ENCODE measurements around the gene UNK.
"Not testable (repeated sequence)": the region's sequence is repeated elsewhere in the genome, so short reads cannot be mapped to it uniquely, and the experiment has no call there.

The UNK gene

GRCh38 chr17:75754378-75755204 is 30.0 kb upstream of the UNK start:
- DNase-seq, result no peak

GRCh38 chr17:75755205-75755901 is 29.3 kb upstream of the UNK start:
- no peak for DNase-seq

DNA sequence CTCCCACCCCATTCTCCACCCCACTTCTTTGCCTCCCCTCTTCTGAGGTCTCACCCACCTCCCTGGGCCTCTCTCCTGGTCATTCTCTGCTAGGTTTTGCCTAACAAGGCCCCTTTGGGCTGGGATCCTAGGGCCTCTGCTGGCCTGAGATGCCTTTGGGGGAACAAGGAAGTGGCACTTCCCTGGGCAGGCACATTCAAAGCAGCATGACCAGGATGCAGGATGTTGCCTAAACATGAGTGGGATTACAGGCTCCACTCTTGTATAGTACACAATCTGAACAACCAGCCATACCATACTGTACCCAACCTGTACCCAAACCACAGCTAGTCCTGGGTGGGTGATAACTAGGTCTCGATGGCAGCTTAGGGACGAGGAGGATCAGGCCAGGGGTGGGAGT is 28.6 kb upstream of the UNK start:
- DNase-seq, result no peak

- DNase-seq, result no peak
Observed at GRCh38 chr17:75756451-75757085, 28.0 kb upstream of the UNK start.

GRCh38 chr17:75757086-75757681 is 27.4 kb upstream of the UNK start:
- no peak for DNase-seq

DNA sequence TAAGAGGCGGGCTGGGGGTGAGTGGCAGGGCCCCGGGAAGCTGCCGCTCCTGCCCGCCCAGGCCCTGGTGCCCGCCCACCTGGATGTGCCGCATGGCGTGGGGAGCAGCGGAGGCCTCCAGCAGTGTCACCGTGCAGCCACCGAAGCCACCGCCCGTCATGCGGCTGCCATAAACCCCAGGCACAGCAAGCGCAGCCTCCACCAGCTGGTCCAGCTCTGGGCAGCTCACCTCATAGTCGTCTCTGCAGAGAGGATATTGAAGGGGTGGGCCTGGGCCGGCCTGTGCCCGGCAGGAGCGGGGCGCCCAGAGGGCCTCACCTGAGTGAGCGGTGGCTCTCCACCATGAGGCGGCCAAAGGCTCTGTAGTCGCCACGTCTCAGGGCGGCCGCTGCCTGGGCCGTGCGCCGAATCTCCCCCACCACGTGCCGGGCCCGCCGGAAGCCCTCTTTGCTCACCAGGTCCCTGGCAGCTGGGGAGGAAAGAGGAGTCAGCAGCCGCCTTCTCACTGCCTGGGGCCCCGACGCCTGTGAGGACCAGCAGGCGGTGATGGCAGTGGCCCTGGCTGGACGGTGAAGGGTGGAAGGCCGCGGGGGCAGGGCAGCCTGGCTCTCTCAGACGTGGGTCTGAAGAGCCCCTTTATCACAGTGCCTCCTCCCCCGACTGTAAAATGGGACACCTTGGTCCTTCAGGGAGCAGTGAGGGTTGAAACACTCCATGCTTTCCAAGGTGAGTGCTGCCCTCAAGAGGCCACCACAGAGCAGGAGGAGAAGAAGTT is 26.3 kb upstream of the UNK start:
- DNase-seq, result no peak

- no peak for DNase-seq
Observed at GRCh38 chr17:75759457-75759856, 25.1 kb upstream of the UNK start.

DNA sequence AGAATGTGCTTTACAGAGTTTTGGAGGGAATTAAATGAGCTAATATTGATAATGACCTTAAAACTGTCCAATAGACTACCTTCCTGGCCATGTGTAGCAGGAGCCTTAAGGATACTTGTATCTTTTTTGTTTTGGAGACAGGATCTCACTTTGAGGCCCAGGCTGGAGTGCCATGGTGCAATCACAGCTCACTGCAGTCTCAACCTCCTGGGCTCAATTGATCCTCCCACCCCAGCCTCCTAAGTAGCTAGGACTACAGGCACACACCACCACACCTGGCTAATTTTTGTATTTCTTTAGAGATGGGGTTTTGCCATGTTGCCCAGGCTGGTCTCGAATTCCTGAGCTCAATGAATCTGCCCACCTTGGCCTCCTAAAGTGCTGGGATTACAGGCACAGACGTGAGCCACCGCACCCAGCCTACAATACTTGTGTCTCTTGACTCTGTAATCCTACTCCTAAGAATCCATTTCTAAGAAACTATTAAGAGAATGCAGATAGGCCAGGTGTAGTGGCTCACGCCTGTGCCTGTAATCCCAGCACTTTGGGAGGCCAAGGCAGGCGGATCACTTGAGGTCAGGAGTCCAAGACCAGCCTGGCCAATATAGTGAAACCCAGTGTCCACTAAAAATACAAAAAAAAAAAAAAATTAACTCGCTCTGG is 24.5 kb upstream of the UNK start:
- not testable (repeated sequence) for DNase-seq

DNA sequence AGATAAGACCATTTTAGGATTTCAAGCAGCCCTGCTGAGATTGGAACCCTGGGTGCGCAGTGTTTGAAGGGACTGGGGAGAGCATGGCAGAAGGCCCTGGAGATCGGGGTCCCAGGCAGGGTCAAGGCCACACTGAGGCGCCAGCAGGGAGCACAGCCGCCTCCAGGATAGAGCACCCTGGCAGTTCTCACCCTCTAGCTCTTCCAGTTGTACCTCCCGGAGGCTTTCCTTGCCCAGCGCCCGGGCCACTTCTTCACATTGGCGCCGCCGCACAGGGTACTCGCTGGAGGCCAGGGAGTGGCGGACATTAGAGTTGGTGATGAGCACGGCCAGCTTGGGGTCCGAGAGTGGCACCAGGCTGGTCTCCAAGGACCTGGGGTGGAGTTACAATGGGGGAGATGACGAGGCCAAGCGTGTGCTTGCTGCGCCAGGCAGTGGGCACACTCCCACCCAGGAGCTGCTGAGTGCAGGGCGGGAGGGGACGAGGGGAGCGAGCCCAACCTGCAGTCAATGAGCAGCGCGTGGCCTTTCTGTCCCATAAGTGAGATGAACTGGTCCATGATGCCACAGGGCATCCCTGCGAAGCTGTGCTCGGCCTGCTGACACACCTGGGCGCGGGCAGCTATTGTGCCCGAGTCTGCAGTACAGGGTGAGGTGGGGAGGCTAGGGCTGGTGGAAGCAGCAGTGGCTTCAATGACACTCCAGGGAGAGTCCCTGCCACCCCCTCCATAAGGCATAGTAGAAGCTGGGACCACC is 21.9 kb upstream of the UNK start:
- DNase-seq, result no peak

- DNase-seq, result no peak
Observed at GRCh38 chr17:75763269-75763607, 21.4 kb upstream of the UNK start.

- no peak for DNase-seq
Observed at GRCh38 chr17:75763613-75764416, 20.8 kb upstream of the UNK start.

DNA sequence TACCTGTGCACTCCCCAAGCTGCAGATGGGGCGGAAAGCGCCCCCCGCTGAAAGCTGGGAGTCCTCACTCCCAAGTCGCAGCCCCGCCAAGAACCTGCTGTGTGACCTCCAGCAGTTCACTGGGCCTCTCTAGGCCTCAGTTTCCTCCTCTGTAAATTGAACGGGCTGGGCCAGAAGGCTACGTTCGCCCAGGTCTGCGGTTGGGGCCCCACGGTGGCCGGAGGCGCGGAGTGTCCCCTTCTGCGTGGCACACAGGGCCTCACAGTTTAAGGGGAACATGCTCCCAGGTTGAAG is 20.2 kb upstream of the UNK start:
- no peak for DNase-seq

DNA sequence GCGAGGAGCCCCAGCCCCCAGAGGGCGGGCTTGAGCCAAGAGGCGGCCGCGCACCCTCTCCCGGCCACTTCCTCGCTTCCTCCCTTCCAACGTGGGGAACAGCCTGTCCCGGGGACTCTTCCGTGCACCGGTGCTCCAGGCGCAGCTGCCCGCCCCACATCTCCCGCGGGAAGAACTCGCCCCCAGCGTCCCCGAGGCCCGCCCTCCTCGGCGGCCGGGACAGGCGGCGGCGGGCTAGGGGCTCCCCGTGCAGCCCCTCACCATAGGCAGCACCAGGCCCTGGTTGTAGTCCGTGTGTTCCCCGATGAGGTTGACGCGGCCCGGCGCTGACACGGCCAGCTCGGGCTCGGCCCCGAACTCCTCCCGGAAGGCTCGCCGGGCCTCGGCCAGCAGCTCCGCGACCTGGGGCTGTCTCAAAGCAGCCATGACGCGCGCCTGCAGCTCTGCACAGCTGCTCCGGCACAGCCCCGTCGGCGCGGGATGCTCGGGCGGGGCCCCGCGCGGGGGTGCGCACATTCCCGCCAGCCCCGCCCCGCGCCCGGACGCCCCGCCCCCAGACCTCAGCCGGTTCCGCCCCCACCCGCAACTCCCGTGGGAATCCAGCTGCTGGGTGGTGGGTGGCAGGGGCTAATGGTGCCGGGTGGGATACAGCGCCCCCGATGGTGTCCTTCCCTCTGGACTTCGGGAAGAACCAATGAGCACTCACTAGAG is 19.7 kb upstream of the UNK start, which contains the start of gene GALK1:
Gene GALK1 (minus strand): TSS at position 482 of the 711 bp plus-strand sequence. CDS start 56 bp downstream, at position 426.
- no peak for DNase-seq

DNA sequence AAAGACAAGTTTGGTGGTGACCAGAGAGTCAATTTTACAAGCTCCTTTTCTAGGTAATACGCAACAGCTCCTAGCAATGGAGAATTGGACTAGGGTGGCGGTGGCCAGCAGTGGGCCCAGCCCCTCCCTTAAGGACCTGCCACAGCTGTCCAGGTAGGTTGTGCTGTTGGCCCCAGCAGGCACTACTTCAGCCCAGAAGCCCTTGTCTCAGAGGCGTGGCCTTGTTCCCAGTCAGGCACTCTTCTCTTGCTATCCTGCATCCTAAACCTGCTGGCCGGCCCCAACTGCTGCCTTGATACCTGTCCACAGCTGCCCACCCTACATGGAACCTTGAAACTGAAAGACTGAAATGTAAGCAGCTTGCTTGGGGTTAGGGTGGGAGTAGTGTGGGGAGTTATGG is 18.6 kb upstream of the UNK start:
- DNase-seq, result no peak

DNA sequence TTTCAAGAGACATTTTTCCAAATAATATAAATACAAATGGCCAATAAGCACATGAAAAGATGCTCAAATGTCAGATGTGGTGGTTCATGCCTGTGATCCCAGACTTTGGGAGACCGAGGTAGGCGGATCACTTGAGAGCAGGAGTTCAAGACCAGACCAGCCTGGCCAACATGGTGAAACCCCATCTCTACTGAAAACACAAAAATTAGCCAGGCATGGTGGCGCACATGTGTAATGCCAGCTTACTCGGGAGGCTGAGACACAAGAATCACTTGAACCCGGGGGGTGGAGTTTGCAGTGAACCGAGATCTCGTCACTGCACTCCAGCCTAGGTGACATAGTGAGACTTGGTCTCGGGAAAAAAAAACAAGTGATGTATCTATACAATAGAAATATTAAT is 16.7 kb upstream of the UNK start:
- DNase-seq, result no peak

GRCh38 chr17:75769536-75769935 is 15.1 kb upstream of the UNK start:
- no peak for DNase-seq

DNA sequence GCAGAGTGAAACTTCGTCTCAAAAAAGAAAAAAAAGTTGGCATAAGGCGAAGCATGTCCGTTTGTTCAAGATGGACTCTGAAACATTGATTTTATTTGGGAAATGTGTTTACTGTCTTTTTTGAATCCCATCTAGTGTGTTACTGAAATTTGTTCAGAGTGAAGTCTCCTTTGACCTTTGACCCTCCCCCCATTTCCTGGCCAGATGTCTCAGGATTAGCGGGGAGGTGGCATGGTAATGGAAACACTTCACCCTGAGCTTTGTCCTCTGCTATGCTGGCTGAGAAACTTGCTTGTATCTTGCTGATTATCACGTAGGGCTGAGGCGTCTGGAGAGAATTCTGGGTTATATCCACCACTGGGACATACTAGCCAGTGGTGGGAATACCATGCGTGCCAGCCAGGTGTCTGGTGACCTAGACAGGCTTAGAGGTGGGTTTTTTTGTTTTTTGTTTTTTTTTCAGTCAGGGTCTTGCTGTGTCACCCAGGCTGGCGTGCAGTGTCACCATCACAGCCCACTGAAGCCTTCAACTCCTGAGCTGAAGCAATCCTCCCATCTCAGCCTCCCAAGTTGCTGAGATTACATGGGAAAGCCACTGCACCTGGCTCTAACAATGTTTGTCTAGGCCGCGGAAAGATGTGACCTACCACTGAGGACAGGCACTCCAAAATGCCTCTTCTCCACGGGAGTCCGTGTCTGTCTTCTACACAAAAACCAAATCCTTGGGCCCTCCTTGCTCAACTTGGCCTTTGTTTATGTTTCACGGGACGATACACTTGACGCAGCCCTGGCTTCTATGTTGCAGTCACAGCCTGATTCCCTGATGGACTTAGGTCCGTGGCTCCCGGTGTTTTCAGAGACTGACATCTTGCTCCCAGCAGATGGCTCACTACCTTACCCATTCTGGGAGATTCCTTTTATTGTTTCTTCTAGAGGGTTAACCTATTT is 13.0 kb upstream of the UNK start:
- DNase-seq, result no peak

DNA sequence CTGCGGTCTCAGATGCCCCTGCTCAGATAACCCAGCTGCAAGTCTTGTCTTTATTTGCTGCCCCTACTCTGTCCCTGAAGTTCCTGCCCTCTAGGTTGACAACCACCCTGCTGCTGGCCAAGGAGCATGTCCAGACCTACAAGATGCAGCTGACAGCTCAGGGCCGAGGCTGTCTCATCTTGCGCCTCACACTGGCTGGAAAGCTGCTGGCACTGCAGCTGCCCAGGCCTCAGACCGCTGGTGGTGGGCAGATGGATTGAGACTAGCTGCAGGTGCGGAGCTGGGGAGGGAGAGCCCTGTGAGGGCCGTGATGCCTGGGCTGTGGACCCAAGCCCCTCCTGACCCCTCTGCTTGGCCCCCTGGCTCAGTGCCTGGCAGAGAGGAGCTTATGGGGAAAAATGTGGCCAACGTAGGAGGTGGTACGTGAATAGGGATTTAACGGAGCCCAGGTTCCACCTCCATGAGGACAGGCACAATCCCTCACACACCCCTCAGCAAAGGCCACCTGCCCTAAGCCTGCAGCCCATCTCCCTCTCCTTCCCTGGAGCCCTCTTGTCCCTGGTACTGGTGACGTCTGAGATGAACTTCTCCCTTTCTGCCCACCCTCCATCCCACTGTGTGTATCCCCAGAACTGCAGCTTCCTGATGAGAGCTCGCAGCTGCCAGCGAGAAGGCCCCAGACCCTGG is 11.3 kb upstream of the UNK start:
- DNase-seq, result no peak
